ENCODE measurements around the gene DOCK1. TPM values are rescaled to one million over a fixed set of nuclear protein-coding genes. Genes with fewer than 3 reads are reported as not detected.

DOCK1 gene
- total RNA-seq, 1 experiment from 2014 or later = 16.4 TPM

DNA sequence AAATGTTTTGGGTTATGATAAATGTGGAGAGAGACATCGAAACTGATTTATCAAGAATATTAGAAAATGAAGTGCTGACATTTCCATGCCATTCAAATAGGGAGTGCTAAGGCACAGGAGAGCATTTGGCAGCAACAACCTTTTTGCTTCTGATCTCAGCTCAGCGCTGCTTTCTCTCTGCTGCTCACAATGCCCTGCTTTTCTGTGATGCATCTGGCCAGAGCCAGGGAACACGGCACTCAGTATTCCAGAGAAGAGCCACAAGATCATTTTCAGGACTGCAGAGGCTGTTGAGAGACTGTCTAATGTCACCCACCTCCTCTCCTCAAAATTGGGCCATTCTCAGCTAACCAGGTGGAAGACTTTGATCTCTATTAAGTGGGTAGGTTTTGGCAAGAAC is 263.0 kb downstream of the DOCK1 start:
- DNase-seq (ENCODE audit: low read depth) = no peak

DNA sequence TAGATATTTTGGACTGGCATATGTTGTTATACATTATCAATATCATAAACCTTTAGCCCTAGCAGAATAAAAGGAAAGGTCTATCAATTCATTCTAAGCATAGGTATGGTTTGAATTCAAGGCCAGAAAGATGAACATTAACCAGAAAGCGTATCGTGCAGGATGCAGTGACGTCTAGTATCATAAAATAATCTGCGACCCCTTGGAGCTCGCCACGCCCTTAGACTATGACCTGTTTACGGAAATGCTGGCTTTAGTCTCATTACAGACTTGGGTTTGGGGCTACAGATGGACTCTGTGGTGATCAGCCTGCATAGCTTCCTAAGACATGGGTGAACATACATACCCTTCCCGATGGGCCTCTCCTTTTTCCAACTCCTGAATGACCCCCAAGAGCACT is 269.6 kb downstream of the DOCK1 start:
- DNase-seq (ENCODE audit: low read depth) = no peak

DNA sequence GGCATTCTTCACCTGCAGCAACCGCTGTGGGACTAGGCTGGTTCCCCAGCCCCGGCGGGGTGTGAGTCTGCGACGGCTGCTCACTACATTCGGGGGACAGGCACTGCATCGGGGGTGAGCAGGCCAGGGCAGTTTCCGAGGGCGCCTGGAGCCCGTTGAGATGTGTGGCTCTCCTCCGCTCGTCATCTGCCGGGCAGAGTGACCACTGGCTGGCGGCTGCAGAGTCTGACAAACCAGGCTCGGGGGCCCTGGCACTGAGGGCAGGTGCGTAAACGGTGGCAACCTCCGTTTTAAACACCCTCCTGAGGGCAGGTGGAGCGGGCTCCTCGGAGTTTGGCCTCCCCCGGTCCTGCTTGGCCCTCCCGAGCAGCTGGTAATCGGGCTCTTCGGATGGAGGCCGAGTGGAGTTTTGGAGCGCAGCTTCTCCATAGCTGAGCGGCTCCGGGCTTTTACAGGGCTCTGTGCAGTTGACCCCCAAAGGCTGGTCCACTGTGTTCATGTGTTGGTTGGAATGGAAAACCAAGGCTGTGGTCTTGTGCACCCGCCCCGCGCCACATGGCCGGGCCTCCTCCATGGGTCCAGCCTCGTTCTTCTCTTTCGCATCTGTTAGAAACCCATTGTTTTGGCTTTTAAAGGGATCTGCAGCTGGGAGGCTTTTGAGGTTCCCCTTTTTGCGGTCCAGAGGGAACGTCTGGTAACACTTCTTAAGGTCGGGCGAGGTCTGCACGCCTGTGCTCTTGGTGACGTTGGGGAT is 270.3 kb downstream of the DOCK1 start:
- DNase-seq (ENCODE audit: low read depth) = no peak

DNA sequence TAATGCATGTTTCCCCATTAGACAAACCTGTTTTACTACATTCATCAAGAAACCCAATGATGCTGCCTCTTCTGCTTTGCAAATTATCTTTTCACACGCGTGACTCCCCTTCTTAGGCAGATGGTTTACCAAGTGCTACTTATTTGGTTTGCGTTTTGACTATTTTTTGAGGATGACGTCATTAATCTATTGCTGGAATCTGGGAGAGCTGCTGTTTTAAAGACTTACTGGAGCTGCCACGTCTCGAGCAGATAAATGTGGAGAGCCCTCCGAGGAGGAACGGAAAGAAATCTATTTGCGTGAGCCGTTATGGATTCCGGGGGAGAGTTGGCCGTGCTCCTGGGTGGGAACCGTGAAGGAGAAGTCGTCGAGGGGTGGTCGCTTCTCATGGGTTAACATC is 271.4 kb downstream of the DOCK1 start:
- DNase-seq (ENCODE audit: low read depth) = no peak

DNA sequence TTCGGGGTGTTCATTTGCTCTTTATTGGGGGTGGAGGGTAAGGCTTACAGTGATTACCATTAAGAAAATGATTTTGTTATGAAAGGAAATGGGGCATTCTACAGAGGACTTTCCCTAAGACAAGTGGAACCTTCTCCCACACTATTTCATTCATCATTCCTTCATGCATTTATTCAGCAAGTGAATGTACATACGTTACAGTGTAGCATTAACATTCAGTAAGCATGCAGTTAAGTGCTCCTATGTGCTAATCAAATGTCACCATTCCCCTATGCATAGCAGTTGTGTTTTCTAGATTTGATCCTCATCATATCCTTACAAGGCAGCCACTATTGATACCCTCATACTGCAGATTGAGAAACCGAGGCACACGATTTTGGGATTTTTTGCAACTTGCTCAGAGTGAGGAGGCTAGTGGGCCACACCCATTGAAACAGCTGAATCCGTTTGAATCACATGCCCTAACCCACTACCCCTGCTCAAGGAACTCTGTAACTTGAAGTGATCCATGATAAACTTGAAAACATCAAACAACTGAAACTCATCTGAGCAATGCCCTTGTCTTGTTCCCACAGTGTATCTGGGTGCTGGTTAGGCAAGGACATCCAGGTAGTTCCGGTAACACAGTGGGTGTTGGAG is 274.5 kb downstream of the DOCK1 start:
- DNase-seq (ENCODE audit: low read depth) = no peak

DNA sequence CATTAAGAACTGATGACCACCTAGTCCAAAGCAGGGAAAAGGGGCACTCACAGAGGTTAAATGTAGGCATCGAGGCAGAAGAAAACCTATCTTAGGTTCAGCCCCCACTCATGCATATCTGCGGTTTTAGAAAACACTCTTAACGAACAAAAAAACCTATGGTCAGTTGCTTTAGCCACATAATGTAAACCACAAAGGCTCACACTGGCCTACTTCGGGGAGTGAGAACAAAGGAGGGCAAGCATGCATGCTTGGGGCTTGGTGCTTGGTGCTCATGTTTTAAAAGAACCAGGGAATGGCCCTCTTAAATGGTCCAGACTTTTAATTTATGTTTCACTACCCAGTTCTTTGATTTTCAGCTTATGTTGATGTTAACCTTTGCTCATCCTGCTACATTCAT is 276.9 kb downstream of the DOCK1 start:
- no peak for DNase-seq (ENCODE audit: low read depth)

DNA sequence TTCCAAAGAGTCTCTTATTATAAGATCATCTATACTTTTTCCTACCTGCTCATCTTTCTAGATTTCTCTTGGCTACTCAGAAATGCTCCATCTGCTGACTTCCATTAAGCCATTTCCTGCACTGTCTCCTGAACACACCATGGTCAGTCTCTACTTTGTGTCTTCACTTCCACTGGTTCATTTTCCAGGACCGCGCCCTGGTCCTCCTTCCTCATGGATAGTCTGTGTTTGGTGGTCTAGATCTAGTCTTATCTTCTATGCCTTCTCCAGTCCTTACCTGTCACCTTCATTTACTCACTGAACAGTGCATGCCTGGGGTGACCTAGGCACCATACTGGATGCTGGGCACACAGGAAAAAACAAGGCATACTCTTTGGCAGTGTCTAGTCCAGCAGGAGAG is 279.4 kb downstream of the DOCK1 start:
- DNase-seq (ENCODE audit: low read depth) = no peak

DNA sequence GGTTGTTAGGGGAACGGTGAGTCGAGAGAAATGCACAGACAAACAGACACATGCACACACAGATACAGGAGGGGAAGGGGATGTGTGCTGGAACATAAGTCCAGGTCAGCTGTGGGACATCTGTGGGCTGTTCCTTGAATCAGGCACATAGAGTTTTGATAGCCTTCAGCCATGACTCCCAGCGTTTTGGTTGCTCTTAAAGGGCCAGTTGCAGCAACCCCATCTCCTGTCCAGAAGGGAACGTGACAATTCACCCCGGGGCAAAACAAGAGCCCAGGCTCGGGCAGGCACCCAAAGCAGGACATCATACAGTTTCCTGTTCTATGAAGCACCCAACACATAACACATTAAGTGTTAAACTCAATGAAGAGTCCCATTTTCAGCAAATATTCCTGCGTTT is 281.6 kb downstream of the DOCK1 start:
- DNase-seq (ENCODE audit: low read depth) = no peak

DNA sequence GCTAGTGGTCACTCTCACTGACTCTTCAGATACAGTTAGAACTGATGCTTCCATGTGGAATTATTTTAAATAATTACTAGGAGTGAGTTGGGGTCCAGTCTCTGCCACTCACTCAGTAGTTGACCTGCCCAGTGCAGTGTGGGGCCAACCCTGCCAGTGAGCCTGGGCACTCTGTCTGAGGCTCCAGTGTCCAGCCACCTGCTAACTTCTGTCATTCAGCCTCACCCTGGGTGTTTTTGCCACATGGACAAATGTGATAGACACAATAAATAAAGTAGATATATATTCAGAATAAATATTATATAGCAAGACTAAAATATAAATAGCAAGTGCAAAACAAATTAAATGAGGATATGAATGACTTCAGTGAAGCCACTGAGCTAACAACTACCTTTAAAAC is 284.0 kb downstream of the DOCK1 start:
- DNase-seq (ENCODE audit: low read depth) = no peak

DNA sequence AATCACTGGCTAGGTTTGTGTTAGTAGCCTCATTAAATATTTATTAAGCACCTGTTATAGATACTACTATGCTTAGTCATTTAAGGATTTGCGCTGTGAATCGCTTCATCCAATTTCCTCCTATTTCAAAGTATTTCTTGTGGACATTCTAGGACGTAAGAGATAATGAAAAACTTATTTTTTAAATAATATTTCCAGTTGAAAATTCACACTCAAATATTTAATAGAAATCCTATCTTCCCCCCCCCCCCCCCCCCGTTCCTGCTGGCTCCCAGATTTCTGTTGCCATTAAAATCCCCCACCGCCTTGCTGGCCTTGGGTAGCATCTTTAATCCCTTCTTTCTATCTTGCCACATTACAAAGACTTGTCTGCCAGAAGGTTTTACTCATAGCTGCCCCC is 285.2 kb downstream of the DOCK1 start:
- no peak for DNase-seq (ENCODE audit: low read depth)

DNA sequence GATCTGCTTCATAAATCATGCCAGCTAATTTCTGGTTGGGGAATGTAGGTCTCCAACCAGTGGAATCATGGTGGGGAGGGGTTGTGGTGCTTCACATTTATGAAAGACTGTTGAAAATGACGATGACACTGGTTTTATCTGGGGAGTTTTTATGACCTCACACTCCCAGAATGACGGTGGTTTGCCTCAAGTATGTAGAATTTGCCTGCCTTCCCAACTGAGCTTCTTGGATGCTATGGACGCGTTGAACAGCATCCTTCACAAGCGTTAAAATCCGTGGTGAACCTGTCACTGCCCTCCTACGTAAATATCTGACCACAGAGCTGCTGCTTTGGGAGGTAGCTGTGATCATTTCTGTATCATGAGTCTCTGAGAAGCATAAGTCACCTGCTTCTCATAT is 287.9 kb downstream of the DOCK1 start:
- peak; percentile 13 for DNase-seq (ENCODE audit: low read depth)

DNA sequence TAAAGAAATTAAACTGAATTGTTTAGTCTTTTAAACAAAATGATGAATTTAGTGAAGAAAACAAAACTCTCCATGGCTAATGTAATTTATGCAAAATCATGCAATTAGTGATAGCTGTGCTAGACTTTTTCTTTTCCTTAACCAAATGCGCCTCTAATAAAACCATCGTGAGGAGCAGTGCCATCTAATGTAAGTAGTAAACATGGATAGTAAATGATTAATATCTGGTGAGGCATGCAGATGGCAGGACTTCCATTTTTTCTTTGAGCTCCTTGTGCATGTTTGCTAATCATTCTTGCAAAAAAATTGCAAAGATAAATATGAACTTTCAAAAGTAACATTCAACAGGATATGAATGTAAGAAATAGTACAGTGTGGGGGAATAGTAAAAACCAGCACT is 288.9 kb downstream of the DOCK1 start:
- DNase-seq (ENCODE audit: low read depth) = no peak

DNA sequence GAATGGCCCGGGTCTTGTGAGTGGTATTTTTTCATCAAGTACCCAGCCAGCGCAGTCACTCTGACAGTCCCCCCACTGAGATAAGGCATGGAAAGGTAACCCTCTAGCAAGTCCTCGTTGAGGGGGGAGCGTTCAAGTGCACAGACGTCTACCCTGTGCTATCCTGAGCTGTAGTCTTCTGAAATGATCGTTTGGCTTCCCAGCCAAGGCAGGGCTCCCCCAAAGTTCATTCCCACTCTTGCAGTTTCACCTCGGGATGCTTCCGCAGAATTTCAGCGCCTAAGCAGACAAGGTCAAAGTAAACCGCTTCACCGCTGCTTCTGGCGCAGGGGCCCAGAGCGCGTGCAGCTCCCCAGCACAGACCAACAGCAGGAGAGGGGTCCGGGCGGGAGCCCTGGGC is 289.4 kb downstream of the DOCK1 start:
- no peak for DNase-seq (ENCODE audit: low read depth)

DNA sequence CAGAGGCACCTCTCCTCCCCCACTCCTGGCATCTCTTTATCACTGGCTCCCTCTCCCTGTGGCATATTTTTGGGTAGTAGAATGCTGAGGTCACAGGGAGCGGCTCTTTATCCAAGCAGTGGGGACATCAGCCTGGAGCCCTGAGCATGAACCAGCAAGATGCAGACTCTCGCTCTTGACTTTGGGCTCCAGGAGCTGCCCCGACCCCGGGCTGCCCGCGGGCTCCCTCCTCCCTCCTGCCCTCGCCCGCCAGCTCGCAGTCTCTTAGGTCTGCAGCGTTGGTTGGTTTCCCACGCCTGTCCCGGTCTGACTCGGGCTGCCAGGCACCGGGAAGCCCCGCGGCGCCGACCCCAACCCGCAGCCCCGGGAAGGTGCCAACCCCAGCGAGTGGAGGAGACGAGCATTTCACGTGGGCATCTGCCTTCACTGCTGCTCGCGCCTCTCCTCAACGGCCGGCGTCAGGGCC is 289.8 kb downstream of the DOCK1 start:
- DNase-seq (ENCODE audit: low read depth) = peak; percentile 4

DNA sequence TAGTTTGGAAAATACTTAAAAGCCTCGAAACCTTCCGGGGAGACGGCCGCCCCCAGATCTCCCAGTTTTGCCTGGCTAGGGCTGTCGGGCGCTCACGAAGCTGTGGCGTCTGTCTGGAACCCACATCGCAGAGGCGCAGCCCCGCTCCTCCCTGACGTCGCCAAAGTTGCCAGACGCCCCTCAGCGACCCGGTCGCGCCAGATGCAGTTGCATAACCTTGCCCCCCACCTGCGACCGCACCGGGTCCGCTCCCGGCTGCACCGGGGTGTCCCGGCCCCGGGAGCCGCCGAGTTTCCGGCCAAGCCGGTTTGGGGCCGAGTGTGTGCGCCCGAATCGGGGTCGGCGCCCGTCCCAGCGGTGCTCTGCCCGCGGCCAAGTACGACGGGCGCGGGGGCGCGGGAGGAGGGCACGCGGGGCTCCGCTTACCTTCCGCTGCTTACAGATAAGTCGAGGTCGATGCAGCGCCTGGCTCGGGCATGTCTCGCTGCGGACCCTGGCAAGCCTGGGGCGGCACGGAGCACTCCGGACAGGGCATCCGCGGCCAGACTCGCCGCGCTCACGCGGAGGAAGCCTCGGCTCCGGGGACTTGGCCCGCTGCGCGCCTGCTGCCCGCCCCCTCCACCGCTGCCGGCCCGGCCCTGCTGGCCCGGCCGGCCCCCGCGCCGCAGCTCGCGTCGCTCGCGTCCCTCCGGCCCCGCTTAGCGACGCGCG is 290.5 kb downstream of the DOCK1 start:
- DNase-seq (ENCODE audit: low read depth) = peak; percentile 13

DNA sequence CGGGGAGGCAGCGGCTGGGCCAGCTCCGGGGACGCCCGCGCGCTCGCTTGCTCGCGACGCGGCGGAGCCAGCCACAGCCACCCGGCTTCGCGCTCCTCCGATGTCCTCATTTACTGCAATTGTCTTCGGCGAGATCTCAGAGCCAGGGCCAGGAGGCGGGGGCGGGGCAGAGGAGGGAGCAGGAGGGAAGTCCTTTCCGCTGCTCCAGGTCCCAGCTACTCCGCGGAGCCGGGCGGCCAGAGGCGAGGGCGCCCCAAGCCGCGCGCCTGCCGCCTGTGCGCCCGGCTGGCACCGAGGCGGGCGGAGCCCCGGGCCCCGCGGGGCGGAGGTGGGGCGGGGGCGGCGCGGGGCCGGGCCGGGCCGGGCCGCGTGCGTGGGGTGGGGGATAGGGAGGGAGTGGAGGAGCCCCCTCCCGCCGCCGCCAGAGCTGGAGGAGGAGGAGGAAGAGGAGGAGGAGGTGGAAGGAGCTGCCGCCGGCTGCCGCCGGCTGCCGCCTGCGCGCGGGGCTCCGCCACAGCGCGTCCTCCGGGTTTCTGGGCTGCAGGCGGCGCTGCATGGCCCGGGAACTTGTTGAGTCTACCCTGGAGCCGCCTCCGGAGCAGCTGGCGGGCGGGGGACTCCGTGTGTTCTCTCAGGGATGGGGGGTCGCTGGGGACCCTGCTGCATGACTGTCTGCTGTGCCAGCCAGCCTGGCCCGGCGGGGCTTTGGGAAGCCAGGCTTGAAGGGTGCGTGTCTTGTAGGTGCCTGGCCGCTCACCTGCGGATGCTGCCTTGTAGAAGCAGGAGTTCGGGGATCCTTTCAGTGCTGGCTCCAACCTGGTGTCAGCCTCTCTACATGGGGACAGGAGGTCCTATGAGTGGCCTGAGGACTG is 291.3 kb downstream of the DOCK1 start, which contains the start of gene INSYN2A:
Gene INSYN2A, minus strand, starts transcription at position 310 of the 872 bp plus-strand sequence. CDS start 20,196 bp downstream, outside the sequence.
- peak; percentile 50 for DNase-seq (ENCODE audit: low read depth)

DNA sequence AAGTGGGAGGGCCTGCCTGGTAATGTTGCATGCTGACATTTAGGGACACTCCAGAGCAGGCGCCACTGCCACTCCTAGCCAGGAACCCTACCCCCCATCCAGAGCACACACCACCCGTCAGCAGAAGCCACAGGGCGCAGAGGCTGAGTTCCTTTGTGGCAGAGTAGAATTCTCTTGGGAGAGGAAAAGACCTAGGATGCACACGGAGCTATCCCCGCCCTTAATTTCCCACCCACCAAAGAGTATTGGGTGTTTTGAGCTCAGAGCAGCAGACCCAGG is 291.9 kb downstream of the DOCK1 start:
- DNase-seq (ENCODE audit: low read depth) = no peak

DNA sequence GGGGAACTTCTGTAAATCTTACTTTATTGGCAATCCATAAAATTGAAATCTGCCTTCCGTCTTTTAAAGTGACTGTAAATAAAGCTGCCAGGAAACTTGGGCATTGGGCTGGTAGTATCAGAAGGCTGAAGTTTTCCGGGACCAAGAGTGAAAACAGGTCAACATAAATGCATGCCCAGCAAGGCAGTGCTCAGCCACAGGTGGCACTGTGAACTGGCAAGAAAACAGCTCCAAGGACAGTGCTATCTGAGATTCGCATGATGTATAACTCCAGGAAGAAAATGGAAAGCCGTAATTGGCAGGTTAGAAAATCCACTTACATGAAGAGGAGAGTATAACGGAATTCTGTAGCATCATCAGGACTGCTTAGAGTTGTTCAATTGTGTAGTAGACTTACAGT is 293.1 kb downstream of the DOCK1 start:
- DNase-seq (ENCODE audit: low read depth) = no peak

DNA sequence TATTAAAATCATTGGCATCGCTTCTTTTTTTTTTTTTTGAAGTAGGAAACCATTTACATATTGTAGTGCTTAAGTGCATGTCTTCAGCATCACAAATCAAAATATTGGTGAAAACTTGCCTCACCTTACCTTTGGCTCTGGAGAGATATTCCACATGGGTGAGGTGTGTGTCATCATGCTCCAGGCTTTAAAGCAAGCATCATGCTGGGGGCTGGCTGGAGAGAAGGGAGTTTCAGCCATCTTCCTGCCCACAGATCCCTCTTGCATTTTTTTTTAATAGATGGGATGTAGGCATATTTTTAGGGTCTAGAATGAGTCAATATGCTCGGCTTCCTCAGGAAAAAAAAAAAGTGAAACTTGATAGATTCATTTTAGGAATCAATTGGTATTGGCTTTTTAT is 293.5 kb downstream of the DOCK1 start:
- DNase-seq (ENCODE audit: low read depth) = no peak

DNA sequence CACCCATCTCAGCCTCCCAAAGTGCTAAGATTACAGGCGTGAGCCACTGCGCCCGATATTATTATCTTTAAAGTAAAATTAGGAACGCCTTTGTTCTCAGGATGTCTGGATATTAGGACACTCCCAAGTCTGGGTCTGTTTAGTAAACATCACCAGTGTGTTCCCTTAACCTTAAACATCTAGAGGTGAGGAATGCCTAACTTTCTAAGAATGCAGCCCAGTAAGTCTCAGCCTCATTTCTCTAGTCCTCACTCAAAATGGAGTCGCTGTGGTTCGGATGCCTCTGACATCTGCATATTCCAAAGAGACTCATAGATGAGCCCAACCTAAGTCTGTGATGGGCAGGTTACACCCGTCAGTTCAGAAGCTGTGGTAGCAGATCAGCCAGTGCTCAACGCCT is 295.4 kb downstream of the DOCK1 start:
- DNase-seq (ENCODE audit: low read depth) = no peak

DNA sequence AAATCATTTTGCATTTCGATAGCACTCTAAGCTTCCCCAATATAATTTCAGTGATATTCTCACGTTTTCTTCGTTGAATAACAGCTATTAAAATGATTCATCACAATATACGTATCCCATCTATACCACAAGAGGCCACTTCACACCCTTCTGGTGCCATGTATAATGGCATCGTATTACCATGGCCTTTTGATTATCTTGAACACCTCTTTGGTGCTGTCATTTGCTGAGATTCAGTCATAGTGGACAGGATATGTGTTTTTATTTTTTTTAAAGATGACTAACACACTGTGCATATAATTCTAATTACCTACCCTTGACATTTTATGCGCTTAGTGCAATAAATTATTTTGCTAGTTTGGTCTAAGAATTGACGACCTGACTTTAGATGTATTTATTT is 297.8 kb downstream of the DOCK1 start:
- DNase-seq (ENCODE audit: low read depth) = no peak

DNA sequence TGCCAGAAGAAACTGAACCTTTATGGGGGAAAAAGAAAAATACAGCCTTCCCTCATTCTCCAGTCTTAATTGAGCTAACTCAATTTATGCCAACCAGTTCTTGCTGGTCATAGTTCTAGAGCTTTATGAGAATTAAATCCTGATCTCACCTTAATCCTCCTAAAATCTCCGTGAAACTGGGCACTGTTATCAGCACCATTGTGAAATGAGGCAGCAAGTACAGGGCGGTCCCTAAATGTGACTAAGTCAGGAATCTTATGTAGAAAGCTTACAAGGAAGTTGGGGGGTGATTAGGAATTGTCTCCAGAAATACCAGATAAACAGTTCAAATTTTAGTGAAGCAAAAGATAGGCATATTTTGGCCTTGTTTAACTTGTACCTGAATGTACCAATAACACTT is 301.9 kb downstream of the DOCK1 start:
- DNase-seq (ENCODE audit: low read depth) = no peak
